HepG2 (cell line): ENCODE results near the gene MYBPC2. TPM values are rescaled to one million over a fixed set of nuclear protein-coding genes. Genes with fewer than 3 reads are reported as not detected.

Experiments
- CBX2 ChIP-seq, 2 experiments: fragments of 200-600 bp in 1 of 2; sonication (generic); formaldehyde crosslinking in 1 of 2; IDR thresholded peaks; 2 replicates each; pipeline versions ENCODE4 v1.7.0 to v1.8.1; 2018 to 2022; ENCODE audit warnings: low read depth in 2 of 2, low read length in 1 of 2, mild to moderate bottlenecking in 1 of 2, missing genetic modification reagents in 1 of 2
- CENPBD1 ChIP-seq: sonication (generic); formaldehyde crosslinking; IDR thresholded peaks from 2 replicates; pipeline ENCODE4 v1.8.0; 2022; ENCODE audit warnings: missing genetic modification reagents, low read depth, mild to moderate bottlenecking, borderline replicate concordance
- EED ChIP-seq: sonication (generic); formaldehyde crosslinking; IDR thresholded peaks from 2 replicates; pipeline ENCODE4 v1.5.0; 2020; ENCODE audit warnings: mild to moderate bottlenecking, missing genetic modification reagents
- GABPB1 ChIP-seq: IDR thresholded peaks from 2 replicates; pipeline ENCODE4 v1.6.1; 2016; ENCODE audit warnings: mild to moderate bottlenecking, missing genetic modification reagents, moderate library complexity, missing compliant biosample characterization
- KDM5A ChIP-seq: fragments of 200-600 bp; sonication (generic); IDR thresholded peaks from 2 replicates; pipeline ENCODE4 v1.7.0; 2018; ENCODE audit warnings: antibody characterized with exemption, mild to moderate bottlenecking, low read length, borderline replicate concordance
- KLF11 ChIP-seq: IDR thresholded peaks from 2 replicates; pipeline ENCODE4 v1.6.1; 2016; ENCODE audit warnings: missing compliant biosample characterization
- NRL ChIP-seq: sonication (generic); formaldehyde crosslinking; IDR thresholded peaks from 2 replicates; pipeline ENCODE4 v1.5.0; 2020; ENCODE audit warnings: missing genetic modification reagents, mild to moderate bottlenecking, moderate library complexity, borderline replicate concordance
- PHF8 ChIP-seq: sonication (generic); formaldehyde crosslinking; IDR thresholded peaks from 2 replicates; pipeline ENCODE4 v1.5.0; 2020; ENCODE audit warnings: missing genetic modification reagents
- SP5 ChIP-seq: IDR thresholded peaks from 2 replicates; pipeline ENCODE4 v1.6.1; 2016; ENCODE audit warnings: low read depth, borderline replicate concordance
- TCF7L2 ChIP-seq: IDR thresholded peaks from 2 replicates; pipeline ENCODE4 v1.6.1; 2011; ENCODE audit warnings: mild to moderate bottlenecking, low read depth, low read length, moderate library complexity
- TEAD3 ChIP-seq: optimal IDR thresholded peaks from 2 replicates; pipeline ENCODE3; 2016; ENCODE audit warnings: borderline replicate concordance
- ZBTB38 ChIP-seq: sonication (generic); formaldehyde crosslinking; IDR thresholded peaks from 2 replicates; pipeline ENCODE4 v1.5.1; 2020; ENCODE audit warnings: mild to moderate bottlenecking, missing genetic modification reagents
- ZNF569 ChIP-seq: sonication (generic); formaldehyde crosslinking; IDR thresholded peaks from 2 replicates; pipeline ENCODE4 v1.5.0; 2020; ENCODE audit warnings: mild to moderate bottlenecking, missing genetic modification reagents, moderate library complexity, borderline replicate concordance
- polyA plus RNA-seq, 8 experiments: library from polyadenylated mRNA; depleted of rRNA in 3 of 8; stranded (reverse) in 7 of 8; unstranded in 1 of 8; fragments of >200 nt; fragmentation: Illumina TruSeq in 4 of 8; extraction: Trizol in 4 of 8; gene quantifications; 2 replicates each; pipeline versions ENCODE4 v1.2.1 to v1.2.3, GENCODE V29; 2011 to 2016; ENCODE audit warnings: low read depth in 4 of 8, missing spikeins in 1 of 8, mixed read lengths in 1 of 8; ENCODE audit not compliant: insufficient read depth in 1 of 8
- total RNA-seq, 5 experiments: library from RNA; depleted of rRNA; stranded (reverse); fragments of >200 nt; fragmentation: Illumina TruSeq; extraction: Trizol; gene quantifications; 2 replicates each; pipeline ENCODE4 v1.2.3, GENCODE V29; 2016; ENCODE audit warnings: low read depth in 1 of 5
- TF ChIP-seq, protein P1 (sequence below): sonication (generic); formaldehyde crosslinking; IDR thresholded peaks from 2 replicates; pipeline ENCODE4 v1.9.0; 2021; ENCODE audit warnings: missing genetic modification reagents, borderline replicate concordance
- TF ChIP-seq, protein P2 (sequence below): sonication (generic); formaldehyde crosslinking; IDR thresholded peaks from 2 replicates; pipeline ENCODE4 v1.4.0; 2020; ENCODE audit warnings: mild to moderate bottlenecking, missing genetic modification reagents
- TF ChIP-seq, protein P3 (sequence below): sonication (generic); formaldehyde crosslinking; IDR thresholded peaks from 2 replicates; pipeline ENCODE4 v1.4.0; 2020; ENCODE audit warnings: low read depth, missing genetic modification reagents

Gene MYBPC2
- total and polyA plus RNA-seq, 2 of the 13 experiments (the other 11 are each of a cell fraction or from before 2014, with no cell fraction given): not detected

- 0 out of 2 replicates have a peak, but pooled peaks have one; percentile 56 for TF ChIP-seq ZBTB38 (CRISPR knock-in tag)
- TF ChIP-seq PHF8: peak; percentile 48; the same call in 1 of the 2 replicates
- no peak for TF ChIP-seq SP5 (CRISPR knock-in tag)
- TF ChIP-seq EED (CRISPR knock-in tag): no peak
- TF ChIP-seq, protein P1, sequence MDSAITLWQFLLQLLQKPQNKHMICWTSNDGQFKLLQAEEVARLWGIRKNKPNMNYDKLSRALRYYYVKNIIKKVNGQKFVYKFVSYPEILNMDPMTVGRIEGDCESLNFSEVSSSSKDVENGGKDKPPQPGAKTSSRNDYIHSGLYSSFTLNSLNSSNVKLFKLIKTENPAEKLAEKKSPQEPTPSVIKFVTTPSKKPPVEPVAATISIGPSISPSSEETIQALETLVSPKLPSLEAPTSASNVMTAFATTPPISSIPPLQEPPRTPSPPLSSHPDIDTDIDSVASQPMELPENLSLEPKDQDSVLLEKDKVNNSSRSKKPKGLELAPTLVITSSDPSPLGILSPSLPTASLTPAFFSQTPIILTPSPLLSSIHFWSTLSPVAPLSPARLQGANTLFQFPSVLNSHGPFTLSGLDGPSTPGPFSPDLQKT: no peak
- TF ChIP-seq, protein P2, sequence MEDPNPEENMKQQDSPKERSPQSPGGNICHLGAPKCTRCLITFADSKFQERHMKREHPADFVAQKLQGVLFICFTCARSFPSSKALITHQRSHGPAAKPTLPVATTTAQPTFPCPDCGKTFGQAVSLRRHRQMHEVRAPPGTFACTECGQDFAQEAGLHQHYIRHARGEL (CRISPR knock-in tag): no peak
- TF ChIP-seq GABPB1: peak; percentile 97
- TF ChIP-seq KLF11 (CRISPR knock-in tag): peak; percentile 56; the same call in 1 of the 2 replicates
- no peak for TF ChIP-seq CENPBD1
- no peak for TF ChIP-seq KDM5A
- TF ChIP-seq, protein P3, sequence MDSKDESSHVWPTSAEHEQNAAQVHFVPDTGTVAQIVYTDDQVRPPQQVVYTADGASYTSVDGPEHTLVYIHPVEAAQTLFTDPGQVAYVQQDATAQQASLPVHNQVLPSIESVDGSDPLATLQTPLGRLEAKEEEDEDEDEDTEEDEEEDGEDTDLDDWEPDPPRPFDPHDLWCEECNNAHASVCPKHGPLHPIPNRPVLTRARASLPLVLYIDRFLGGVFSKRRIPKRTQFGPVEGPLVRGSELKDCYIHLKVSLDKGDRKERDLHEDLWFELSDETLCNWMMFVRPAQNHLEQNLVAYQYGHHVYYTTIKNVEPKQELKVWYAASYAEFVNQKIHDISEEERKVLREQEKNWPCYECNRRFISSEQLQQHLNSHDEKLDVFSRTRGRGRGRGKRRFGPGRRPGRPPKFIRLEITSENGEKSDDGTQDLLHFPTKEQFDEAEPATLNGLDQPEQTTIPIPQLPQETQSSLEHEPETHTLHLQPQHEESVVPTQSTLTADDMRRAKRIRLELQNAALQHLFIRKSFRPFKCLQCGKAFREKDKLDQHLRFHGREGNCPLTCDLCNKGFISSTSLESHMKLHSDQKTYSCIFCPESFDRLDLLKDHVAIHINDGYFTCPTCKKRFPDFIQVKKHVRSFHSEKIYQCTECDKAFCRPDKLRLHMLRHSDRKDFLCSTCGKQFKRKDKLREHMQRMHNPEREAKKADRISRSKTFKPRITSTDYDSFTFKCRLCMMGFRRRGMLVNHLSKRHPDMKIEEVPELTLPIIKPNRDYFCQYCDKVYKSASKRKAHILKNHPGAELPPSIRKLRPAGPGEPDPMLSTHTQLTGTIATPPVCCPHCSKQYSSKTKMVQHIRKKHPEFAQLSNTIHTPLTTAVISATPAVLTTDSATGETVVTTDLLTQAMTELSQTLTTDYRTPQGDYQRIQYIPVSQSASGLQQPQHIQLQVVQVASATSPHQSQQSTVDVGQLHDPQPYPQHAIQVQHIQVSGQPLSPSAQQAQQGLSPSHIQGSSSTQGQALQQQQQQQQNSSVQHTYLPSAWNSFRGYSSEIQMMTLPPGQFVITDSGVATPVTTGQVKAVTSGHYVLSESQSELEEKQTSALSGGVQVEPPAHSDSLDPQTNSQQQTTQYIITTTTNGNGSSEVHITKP (CRISPR knock-in tag): no peak
- peak; percentile 16; the same call in 1 of the 2 replicates for TF ChIP-seq NRL
- TF ChIP-seq TCF7L2: no peak
- peak; percentile 8 for TF ChIP-seq TEAD3 (CRISPR knock-in tag)
- TF ChIP-seq ZNF569: no peak
- TF ChIP-seq CBX2 (IDR thresholded peaks at IDR 0.05; ENCODE audit: low read depth, low read length): no peak
- no peak for TF ChIP-seq CBX2 (CRISPR knock-in tag; IDR thresholded peaks at IDR 0.05; ENCODE audit: low read depth)
Measured at GRCh38 chr19:50511069-50511822, 78.6 kb downstream of the MYBPC2 start, which contains the start of gene JOSD2 (continued).
